ENCODE data around the gene EPM2A. TPM values are rescaled to one million over a fixed set of nuclear protein-coding genes. Genes with fewer than 3 reads are reported as not detected.

Gene EPM2A
- polyA plus RNA-seq, 1 donor (not counting 4 experiments of a cell fraction or from before 2014, with no cell fraction given), result 2.4 TPM

- Histone ChIP-seq H2AFZ (ENCODE audit: control insufficient read depth, low read length) (no peak overlapping the region), H3K27me3 (ENCODE audit: control insufficient read depth, extremely low read depth, insufficient read depth, low read length) (no peaks in the 10 kb centered on the region), H3K4me2 (ENCODE audit: control insufficient read depth, extremely low read depth, insufficient read depth, low read depth, low read length) (no peak overlapping the region), H3K27ac (ENCODE audit: control insufficient read depth, insufficient read depth, low read length) (no peak overlapping the region), H3K4me1 (ENCODE audit: control insufficient read depth, extremely low read depth, insufficient read depth, low read length) (peaks cover 16% of the 10 kb centered on the region), H3K9ac (ENCODE audit: control insufficient read depth, extremely low read depth, insufficient read depth, low read length) (no peak overlapping the region), H3K36me3 (ENCODE audit: control insufficient read depth in 2 of 2, extremely low read depth in 1 of 2, insufficient read depth in 2 of 2, low read length in 2 of 2) (no peaks in the 10 kb centered on the region), H3K79me2 (ENCODE audit: control insufficient read depth, insufficient read depth, low read length) (no peaks in the 10 kb centered on the region), H3K4me3 (ENCODE audit: control insufficient read depth in 2 of 3, extremely low read depth in 1 of 3, insufficient read depth in 2 of 3, low read depth in 1 of 3, low read length in 3 of 3) (no peak overlapping the region), H3K9me3 (ENCODE audit: control insufficient read depth, low read depth, low read length) (no peaks in the 10 kb centered on the region), H3K9me1 (ENCODE audit: control insufficient read depth, extremely low read depth, insufficient read depth, low read length) (no peaks in the 10 kb centered on the region), H4K20me1 (ENCODE audit: control insufficient read depth, extremely low read depth, insufficient read depth, low read length) (no peaks in the 10 kb centered on the region)
- peak; percentile 19 for DNase-seq (ENCODE audit: low read depth, low spot score)
- dilution Hi-C loops (cut with MboI; ENCODE audit: extremely low pct_ligation_motif_present, low sequenced_read_pairs), result no loop called here
- TF ChIP-seq EZH2 (IDR thresholded peaks at IDR 0.05; ENCODE audit: low read length) (no peak), CTCF (optimal IDR thresholded peaks at IDR 0.05 in 1 of 3, IDR thresholded peaks at IDR 0.05 in 1 of 3, conservative IDR thresholded peaks at IDR 0.05 in 1 of 3; ENCODE audit: extremely low read depth in 1 of 3, insufficient read depth in 2 of 3, low read length in 3 of 3) (no peak)
- no peak for FAIRE-seq
Observed at GRCh38 chr6:145668844-145669243, 66.5 kb downstream of the EPM2A start.

- dilution Hi-C loops (cut with MboI; ENCODE audit: extremely low pct_ligation_motif_present, low sequenced_read_pairs), result no loop called here
Observed at GRCh38 chr6:145660676-145661075, 74.6 kb downstream of the EPM2A start.

More at GRCh38 chr6:145660676-145661075, 74.6 kb downstream of the EPM2A start:
- Histone ChIP-seq H3K9me1 (ENCODE audit: control insufficient read depth, extremely low read depth, insufficient read depth, low read length) (no peaks in the 10 kb centered on the region), H3K27ac (ENCODE audit: control insufficient read depth, insufficient read depth, low read length) (no peak overlapping the region), H3K36me3 (ENCODE audit: control insufficient read depth in 2 of 2, extremely low read depth in 1 of 2, insufficient read depth in 2 of 2, low read length in 2 of 2) (no peaks in the 10 kb centered on the region), H2AFZ (ENCODE audit: control insufficient read depth, low read length) (no peak overlapping the region), H3K79me2 (ENCODE audit: control insufficient read depth, insufficient read depth, low read length) (no peaks in the 10 kb centered on the region), H3K4me3 (ENCODE audit: control insufficient read depth in 2 of 3, extremely low read depth in 1 of 3, insufficient read depth in 2 of 3, low read depth in 1 of 3, low read length in 3 of 3) (no peak overlapping the region), H3K9me3 (ENCODE audit: control insufficient read depth, low read depth, low read length) (no peaks in the 10 kb centered on the region), H3K4me2 (ENCODE audit: control insufficient read depth, extremely low read depth, insufficient read depth, low read depth, low read length) (no peak overlapping the region), H3K4me1 (ENCODE audit: control insufficient read depth, extremely low read depth, insufficient read depth, low read length) (no peaks in the 10 kb centered on the region), H3K27me3 (ENCODE audit: control insufficient read depth, extremely low read depth, insufficient read depth, low read length) (no peaks in the 10 kb centered on the region), H4K20me1 (ENCODE audit: control insufficient read depth, extremely low read depth, insufficient read depth, low read length) (no peaks in the 10 kb centered on the region), H3K9ac (ENCODE audit: control insufficient read depth, extremely low read depth, insufficient read depth, low read length) (no peak overlapping the region)
- FAIRE-seq (no peak), DNase-seq (ENCODE audit: low read depth, low spot score) (no peak)
- no peak for TF ChIP-seq EZH2 (IDR thresholded peaks at IDR 0.05; ENCODE audit: low read length)
- TF ChIP-seq CTCF (optimal IDR thresholded peaks at IDR 0.05 in 1 of 3, IDR thresholded peaks at IDR 0.05 in 1 of 3, conservative IDR thresholded peaks at IDR 0.05 in 1 of 3; ENCODE audit: extremely low read depth in 1 of 3, insufficient read depth in 2 of 3, low read length in 3 of 3), result no peak

All from keratinocyte (primary cell).